NCI-H524 (cell line): ENCODE data around the gene PDCD1LG2.

Experiments used
- DNase-seq, 2 experiments: peaks; one replicate each; lab custom pipeline; 2025; lab: John Stamatoyannopoulos, UW

The PDCD1LG2 gene

GRCh38 chr9:5531101-5531882 lies 21.0 kb downstream of the PDCD1LG2 start:
- no peak for DNase-seq

- no peak for DNase-seq
Measured at GRCh38 chr9:5532306-5532705, 22.0 kb downstream of the PDCD1LG2 start.

GRCh38 chr9:5532790-5533189 lies 22.5 kb downstream of the PDCD1LG2 start:
- DNase-seq: no peak

GRCh38 chr9:5536684-5537083 lies 26.4 kb downstream of the PDCD1LG2 start:
- DNase-seq: no peak

GRCh38 chr9:5543875-5544702 lies 33.8 kb downstream of the PDCD1LG2 start:
- DNase-seq: no peak

- no peak for DNase-seq
Measured at GRCh38 chr9:5549658-5550650, 39.6 kb downstream of the PDCD1LG2 start.

- no peak for DNase-seq
Measured at GRCh38 chr9:5551368-5552150, 41.2 kb downstream of the PDCD1LG2 start.

GRCh38 chr9:5552301-5552700 lies 42.0 kb downstream of the PDCD1LG2 start:
- DNase-seq: no peak

GRCh38 chr9:5553211-5553610 lies 42.9 kb downstream of the PDCD1LG2 start:
- no peak for DNase-seq

- DNase-seq: no peak
Measured at GRCh38 chr9:5554254-5554653, 43.9 kb downstream of the PDCD1LG2 start.

- DNase-seq: no peak
Measured at GRCh38 chr9:5556101-5556705, 45.9 kb downstream of the PDCD1LG2 start.

GRCh38 chr9:5557606-5558587 lies 47.6 kb downstream of the PDCD1LG2 start:
- DNase-seq: no peak

- DNase-seq: no peak
Measured at GRCh38 chr9:5559659-5560058, 49.3 kb downstream of the PDCD1LG2 start.

GRCh38 chr9:5560443-5561100 lies 50.2 kb downstream of the PDCD1LG2 start:
- DNase-seq: no peak

GRCh38 chr9:5561828-5562488 lies 51.6 kb downstream of the PDCD1LG2 start:
- no peak for DNase-seq

GRCh38 chr9:5562806-5563416 lies 52.6 kb downstream of the PDCD1LG2 start:
- no peak for DNase-seq

- no peak for DNase-seq
Measured at GRCh38 chr9:5563417-5563815, 53.1 kb downstream of the PDCD1LG2 start.

- DNase-seq: no peak
Measured at GRCh38 chr9:5563886-5564285, 53.6 kb downstream of the PDCD1LG2 start.
